ENCODE data around the gene CHTOP.

Gene CHTOP

GRCh38 chr1:153687346-153688125 lies 53.7 kb downstream of the CHTOP start:
- DNase-seq (ENCODE audit: low spot score), result no peak

- no peak for DNase-seq (ENCODE audit: low spot score)
Measured at GRCh38 chr1:153688276-153688675, 54.4 kb downstream of the CHTOP start.

- no peak for DNase-seq (ENCODE audit: low spot score)
Measured at GRCh38 chr1:153688736-153689328, 55.0 kb downstream of the CHTOP start.

GRCh38 chr1:153693466-153693865 lies 59.6 kb downstream of the CHTOP start:
- DNase-seq (ENCODE audit: low spot score), result no peak
